GM19438 (cell line): ENCODE data around the gene SEZ6.

Experiments used
- ATAC-seq: cut with Tn5 transposase; IDR thresholded peaks from one replicate; pipeline ENCODE4 v1.9.1; 2021; ENCODE audit warnings: low read depth; ENCODE audit not compliant: unreplicated experiment

The SEZ6 gene

GRCh38 chr17:28958820-28959455, 46.9 kb downstream of the SEZ6 start:
- ATAC-seq, result no peak

- ATAC-seq, result no peak
Observed at GRCh38 chr17:28957992-28958355, 47.9 kb downstream of the SEZ6 start.

- ATAC-seq, result no peak
Observed at GRCh38 chr17:28957277-28957991, 48.4 kb downstream of the SEZ6 start.

GRCh38 chr17:28956861-28957260, 49.0 kb downstream of the SEZ6 start:
- no peak for ATAC-seq

GRCh38 chr17:28956112-28956511, 49.7 kb downstream of the SEZ6 start:
- ATAC-seq, result no peak

GRCh38 chr17:28955408-28955807, 50.4 kb downstream of the SEZ6 start:
- no peak for ATAC-seq

- ATAC-seq, result no peak
Observed at GRCh38 chr17:28954886-28955285, 50.9 kb downstream of the SEZ6 start.

- ATAC-seq, result no peak
Observed at GRCh38 chr17:28953444-28954118, 52.3 kb downstream of the SEZ6 start.

- ATAC-seq, result peak; percentile 52
Observed at GRCh38 chr17:28951991-28952975, 53.5 kb downstream of the SEZ6 start.

GRCh38 chr17:28951428-28951990, 54.3 kb downstream of the SEZ6 start, which contains the start of gene PHF12:
Gene PHF12, minus strand, starts transcription at chr17:28951518. Its CDS starts 558 bp downstream, at chr17:28950960.
- ATAC-seq, result peak; percentile 58

GRCh38 chr17:28950752-28951427, 54.9 kb downstream of the SEZ6 start:
- ATAC-seq, result no peak

GRCh38 chr17:28950017-28950751, 55.6 kb downstream of the SEZ6 start:
- no peak for ATAC-seq

- no peak for ATAC-seq
Observed at GRCh38 chr17:28949185-28950016, 56.4 kb downstream of the SEZ6 start.

GRCh38 chr17:28948873-28949184, 57.0 kb downstream of the SEZ6 start:
- ATAC-seq, result no peak

GRCh38 chr17:28948342-28948741, 57.5 kb downstream of the SEZ6 start:
- no peak for ATAC-seq

- no peak for ATAC-seq
Observed at GRCh38 chr17:28947639-28948038, 58.2 kb downstream of the SEZ6 start.

GRCh38 chr17:28946239-28946638, 59.6 kb downstream of the SEZ6 start:
- no peak for ATAC-seq
